HepG2 (cell line): ENCODE measurements around the gene RASSF4. TPM values are rescaled to one million over a fixed set of nuclear protein-coding genes. Genes with fewer than 3 reads are reported as not detected.

ENCODE experiments used
- BATF2 ChIP-seq: sonication (generic); formaldehyde crosslinking; IDR thresholded peaks from 2 replicates; pipeline ENCODE4 v1.8.0; 2022; ENCODE audit warnings: mild to moderate bottlenecking, missing genetic modification reagents, moderate library complexity
- BRCA1 ChIP-seq: sonication (generic); formaldehyde crosslinking; IDR thresholded peaks from 2 replicates; pipeline ENCODE4 v1.4.0; 2020; ENCODE audit warnings: missing genetic modification reagents
- CAMTA2 ChIP-seq: sonication (generic); formaldehyde crosslinking; IDR thresholded peaks from 2 replicates; pipeline ENCODE4 v1.4.0; 2020; ENCODE audit warnings: mild to moderate bottlenecking, missing genetic modification reagents, borderline replicate concordance
- CHD2 ChIP-seq: IDR thresholded peaks from 2 replicates; pipeline ENCODE4 v1.6.1; 2011; ENCODE audit warnings: low read depth, low read length, improper control_type of control experiment
- DNMT1 ChIP-seq: sonication (generic); formaldehyde crosslinking; IDR thresholded peaks from 2 replicates; pipeline ENCODE4 v1.5.1; 2020; ENCODE audit warnings: mild to moderate bottlenecking, missing genetic modification reagents
- ISX ChIP-seq: sonication (generic); formaldehyde crosslinking; conservative IDR thresholded peaks from 2 replicates; pipeline ENCODE4 v1.5.0; 2020; ENCODE audit warnings: missing genetic modification reagents
- KLF15 ChIP-seq: sonication (generic); formaldehyde crosslinking; IDR thresholded peaks from 2 replicates; pipeline ENCODE4 v1.8.1; 2023; ENCODE audit warnings: borderline replicate concordance, mild to moderate bottlenecking, inconsistent platforms, missing genetic modification reagents, mixed read lengths
- KMT2A ChIP-seq: sonication (generic); formaldehyde crosslinking; IDR thresholded peaks from 2 replicates; pipeline ENCODE4 v1.4.0; 2020; ENCODE audit warnings: missing genetic modification reagents
- MAFG ChIP-seq: sonication (generic); formaldehyde crosslinking; IDR thresholded peaks from 2 replicates; pipeline ENCODE4 v1.5.1; 2020; ENCODE audit warnings: mild to moderate bottlenecking, missing genetic modification reagents
- NAIF1 ChIP-seq: sonication (generic); formaldehyde crosslinking; IDR thresholded peaks from 2 replicates; pipeline ENCODE4 v1.5.0; 2020; ENCODE audit warnings: mild to moderate bottlenecking, missing genetic modification reagents, borderline replicate concordance
- NR0B2 ChIP-seq: sonication (generic); formaldehyde crosslinking; IDR thresholded peaks from 2 replicates; pipeline ENCODE4 v1.4.0; 2020; ENCODE audit warnings: mild to moderate bottlenecking, missing genetic modification reagents
- PCBP1 ChIP-seq: fragments of 200-400 bp; formaldehyde crosslinking; IDR thresholded peaks from 2 replicates; pipeline ENCODE4 v1.6.1; 2017; ENCODE audit warnings: mild to moderate bottlenecking, low read depth, low read length, borderline replicate concordance
- TARDBP ChIP-seq: sonication (generic); formaldehyde crosslinking; IDR thresholded peaks from 2 replicates; pipeline ENCODE4 v1.8.0; 2022; ENCODE audit warnings: mild to moderate bottlenecking, missing genetic modification reagents
- ZBTB34 ChIP-seq: sonication (generic); formaldehyde crosslinking; IDR thresholded peaks from 2 replicates; pipeline ENCODE4 v1.8.0; 2022; ENCODE audit warnings: mild to moderate bottlenecking, missing genetic modification reagents
- ZMAT5 ChIP-seq: sonication (generic); formaldehyde crosslinking; IDR thresholded peaks from 2 replicates; pipeline ENCODE4 v1.5.0; 2020; ENCODE audit warnings: mild to moderate bottlenecking, low read depth, missing genetic modification reagents, borderline replicate concordance
- ZNF121 ChIP-seq: sonication (generic); formaldehyde crosslinking; IDR thresholded peaks from 2 replicates; pipeline ENCODE4 v1.5.0; 2020; ENCODE audit warnings: mild to moderate bottlenecking, missing genetic modification reagents
- ZNF253 ChIP-seq: sonication (generic); formaldehyde crosslinking; IDR thresholded peaks from 2 replicates; pipeline ENCODE4 v1.8.0; 2022; ENCODE audit warnings: mild to moderate bottlenecking, missing genetic modification reagents, borderline replicate concordance
- ZNF354B ChIP-seq: sonication (generic); formaldehyde crosslinking; IDR thresholded peaks from 2 replicates; pipeline ENCODE4 v1.8.0; 2022; ENCODE audit warnings: mild to moderate bottlenecking, missing genetic modification reagents
- ZSCAN9 ChIP-seq: IDR thresholded peaks from 2 replicates; pipeline ENCODE4 v1.6.1; 2016; ENCODE audit warnings: borderline replicate concordance
- polyA plus RNA-seq, 8 experiments: library from polyadenylated mRNA; depleted of rRNA in 3 of 8; stranded (reverse) in 7 of 8; unstranded in 1 of 8; fragments of >200 nt; fragmentation: Illumina TruSeq in 4 of 8; extraction: Trizol in 4 of 8; gene quantifications; 2 replicates each; pipeline versions ENCODE4 v1.2.1 to v1.2.3, GENCODE V29; 2011 to 2016; ENCODE audit warnings: low read depth in 4 of 8, missing spikeins in 1 of 8, mixed read lengths in 1 of 8; ENCODE audit not compliant: insufficient read depth in 1 of 8
- total RNA-seq, 5 experiments: library from RNA; depleted of rRNA; stranded (reverse); fragments of >200 nt; fragmentation: Illumina TruSeq; extraction: Trizol; gene quantifications; 2 replicates each; pipeline ENCODE4 v1.2.3, GENCODE V29; 2016; ENCODE audit warnings: low read depth in 1 of 5
- TF ChIP-seq, protein P1 (sequence below): sonication (generic); formaldehyde crosslinking; IDR thresholded peaks from 2 replicates; pipeline ENCODE4 v1.4.0; 2020; ENCODE audit warnings: missing genetic modification reagents
- TF ChIP-seq, protein P2 (sequence below): sonication (generic); formaldehyde crosslinking; IDR thresholded peaks from 2 replicates; pipeline ENCODE4 v1.9.0; 2021; ENCODE audit warnings: missing genetic modification reagents, borderline replicate concordance

Gene RASSF4
- total and polyA plus RNA-seq, 2 of the 13 experiments (the other 11 are each of a cell fraction or from before 2014, with no cell fraction given): 34.0 to 51.7 TPM

- TF ChIP-seq, protein P1, sequence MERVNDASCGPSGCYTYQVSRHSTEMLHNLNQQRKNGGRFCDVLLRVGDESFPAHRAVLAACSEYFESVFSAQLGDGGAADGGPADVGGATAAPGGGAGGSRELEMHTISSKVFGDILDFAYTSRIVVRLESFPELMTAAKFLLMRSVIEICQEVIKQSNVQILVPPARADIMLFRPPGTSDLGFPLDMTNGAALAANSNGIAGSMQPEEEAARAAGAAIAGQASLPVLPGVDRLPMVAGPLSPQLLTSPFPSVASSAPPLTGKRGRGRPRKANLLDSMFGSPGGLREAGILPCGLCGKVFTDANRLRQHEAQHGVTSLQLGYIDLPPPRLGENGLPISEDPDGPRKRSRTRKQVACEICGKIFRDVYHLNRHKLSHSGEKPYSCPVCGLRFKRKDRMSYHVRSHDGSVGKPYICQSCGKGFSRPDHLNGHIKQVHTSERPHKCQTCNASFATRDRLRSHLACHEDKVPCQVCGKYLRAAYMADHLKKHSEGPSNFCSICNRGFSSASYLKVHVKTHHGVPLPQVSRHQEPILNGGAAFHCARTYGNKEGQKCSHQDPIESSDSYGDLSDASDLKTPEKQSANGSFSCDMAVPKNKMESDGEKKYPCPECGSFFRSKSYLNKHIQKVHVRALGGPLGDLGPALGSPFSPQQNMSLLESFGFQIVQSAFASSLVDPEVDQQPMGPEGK (CRISPR knock-in tag): no peak; the same call in 1 of the 2 replicates
- TF ChIP-seq ZNF121: no peak
- no peak for TF ChIP-seq PCBP1
- TF ChIP-seq ZNF253 (CRISPR knock-in tag): no peak
- 0 out of 2 replicates have a peak, but pooled peaks have one; percentile 70 for TF ChIP-seq ZNF354B (CRISPR knock-in tag)
- TF ChIP-seq ZSCAN9 (CRISPR knock-in tag): no peak; the same call in 1 of the 2 replicates
- no peak for TF ChIP-seq ZMAT5 (CRISPR knock-in tag)
- TF ChIP-seq ZBTB34: peak; percentile 99
- 0 out of 2 replicates have a peak, but pooled peaks have one; percentile 44 for TF ChIP-seq NAIF1 (CRISPR knock-in tag)
- no peak for TF ChIP-seq CAMTA2 (CRISPR knock-in tag)
- TF ChIP-seq BRCA1 (CRISPR knock-in tag): no peak
- TF ChIP-seq BATF2 (CRISPR knock-in tag): no peak
- TF ChIP-seq TARDBP (CRISPR knock-in tag): peak; percentile 85
- no peak for TF ChIP-seq NR0B2 (CRISPR knock-in tag)
- TF ChIP-seq ISX: no peak
- TF ChIP-seq CHD2: no peak
- no peak for TF ChIP-seq DNMT1 (CRISPR knock-in tag)
- TF ChIP-seq MAFG (CRISPR knock-in tag): no peak
- TF ChIP-seq, protein P2, sequence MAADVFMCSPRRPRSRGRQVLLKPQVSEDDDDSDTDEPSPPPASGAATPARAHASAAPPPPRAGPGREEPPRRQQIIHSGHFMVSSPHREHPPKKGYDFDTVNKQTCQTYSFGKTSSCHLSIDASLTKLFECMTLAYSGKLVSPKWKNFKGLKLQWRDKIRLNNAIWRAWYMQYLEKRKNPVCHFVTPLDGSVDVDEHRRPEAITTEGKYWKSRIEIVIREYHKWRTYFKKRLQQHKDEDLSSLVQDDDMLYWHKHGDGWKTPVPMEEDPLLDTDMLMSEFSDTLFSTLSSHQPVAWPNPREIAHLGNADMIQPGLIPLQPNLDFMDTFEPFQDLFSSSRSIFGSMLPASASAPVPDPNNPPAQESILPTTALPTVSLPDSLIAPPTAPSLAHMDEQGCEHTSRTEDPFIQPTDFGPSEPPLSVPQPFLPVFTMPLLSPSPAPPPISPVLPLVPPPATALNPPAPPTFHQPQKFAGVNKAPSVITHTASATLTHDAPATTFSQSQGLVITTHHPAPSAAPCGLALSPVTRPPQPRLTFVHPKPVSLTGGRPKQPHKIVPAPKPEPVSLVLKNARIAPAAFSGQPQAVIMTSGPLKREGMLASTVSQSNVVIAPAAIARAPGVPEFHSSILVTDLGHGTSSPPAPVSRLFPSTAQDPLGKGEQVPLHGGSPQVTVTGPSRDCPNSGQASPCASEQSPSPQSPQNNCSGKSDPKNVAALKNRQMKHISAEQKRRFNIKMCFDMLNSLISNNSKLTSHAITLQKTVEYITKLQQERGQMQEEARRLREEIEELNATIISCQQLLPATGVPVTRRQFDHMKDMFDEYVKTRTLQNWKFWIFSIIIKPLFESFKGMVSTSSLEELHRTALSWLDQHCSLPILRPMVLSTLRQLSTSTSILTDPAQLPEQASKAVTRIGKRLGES (CRISPR knock-in tag): 0 out of 2 replicates have a peak, but pooled peaks have one; percentile 66
- TF ChIP-seq KLF15 (CRISPR knock-in tag): no peak
- TF ChIP-seq KMT2A (CRISPR knock-in tag): no peak
Measured at GRCh38 chr10:44995914-44996669, 36.5 kb downstream of the RASSF4 start (continued).
